GM23248 (cell line): ENCODE measurements around the gene GDI2.

Experiments
- EZH2 ChIP-seq: fragments of 200-600 bp; sonication (generic); IDR thresholded peaks from 2 replicates; pipeline ENCODE4 v1.6.1; 2018; ENCODE audit warnings: antibody characterized with exemption, mild to moderate bottlenecking; ENCODE audit not compliant: insufficient read depth, poor library complexity, severe bottlenecking
- EZH2phosphoT487 ChIP-seq: fragments of 200-600 bp; sonication (generic); IDR thresholded peaks from 2 replicates; pipeline ENCODE4 v1.6.1; 2018; ENCODE audit warnings: antibody characterized with exemption, moderate library complexity, mild to moderate bottlenecking, low read depth; ENCODE audit not compliant: insufficient read depth

GRCh38 chr10:5751601-5752253 is 61.5 kb downstream of the GDI2 start:
- TF ChIP-seq EZH2 (no peak), EZH2phosphoT487 (no peak)
